Astrocyte of the spinal cord (primary cell): Measurements from ENCODE around the gene CLIC6.

Experiments
- DNase-seq: peaks from one replicate; pipeline ENCODE4 v3.0.0; 2011; ENCODE audit warnings: low read depth, low spot score
- H3K4me3 ChIP-seq: 2 replicates; pipeline ENCODE4 v1.5.1; 2011; ENCODE audit warnings: low read depth, mild to moderate bottlenecking, low read length, moderate library complexity
- CTCF ChIP-seq: IDR thresholded peaks from 2 replicates; pipeline ENCODE4 v1.5.1; 2012; ENCODE audit warnings: low read depth, mild to moderate bottlenecking, low read length, inconsistent platforms
- in situ Hi-C: cut with HindIII; loops from 2 replicates; pipeline ENCODE4 v1.10.0; 2017; ENCODE audit warnings: low sequenced_read_pairs

CLIC6 gene

GRCh38 chr21:34726627-34727337, 58.0 kb downstream of the CLIC6 start:
- no peak overlapping the region for H3K4me3 ChIP-seq
- DNase-seq, result no peak
- in situ Hi-C loops, result no loop called here
- no peak for TF ChIP-seq CTCF

DNA sequence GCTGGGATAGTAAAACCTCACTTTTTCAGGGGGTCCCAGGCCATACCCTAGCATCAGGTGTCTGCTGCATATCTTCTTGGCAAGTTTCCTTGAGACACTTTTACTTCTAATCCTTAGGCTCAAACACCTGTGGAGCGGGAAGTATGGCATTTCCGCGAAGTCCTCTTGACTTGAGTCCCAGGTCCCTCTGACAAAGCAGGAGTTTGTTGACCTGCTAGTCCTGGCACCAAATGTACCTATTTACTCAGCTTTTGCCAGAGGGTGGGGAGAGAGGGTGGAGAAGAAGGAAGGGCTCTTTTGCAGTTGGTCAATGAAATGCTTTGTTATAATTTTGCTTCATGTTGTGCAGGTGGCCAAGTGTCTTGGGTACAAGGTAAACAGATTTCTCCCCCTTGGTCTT, 59.7 kb downstream of the CLIC6 start:
- in situ Hi-C loops, result no loop called here
- H3K4me3 ChIP-seq, result no peak overlapping the region
- no peak for DNase-seq
- no peak for TF ChIP-seq CTCF

GRCh38 chr21:34730194-34730593, 61.4 kb downstream of the CLIC6 start:
- TF ChIP-seq CTCF, result no peak
- in situ Hi-C loops, result no loop called here
- no peak for DNase-seq
- H3K4me3 ChIP-seq, result no peak overlapping the region

GRCh38 chr21:34730756-34731445, 62.1 kb downstream of the CLIC6 start:
- in situ Hi-C loops, result no loop called here
- DNase-seq, result no peak

GRCh38 chr21:34732388-34732821, 63.6 kb downstream of the CLIC6 start:
- in situ Hi-C loops, result no loop called here
- DNase-seq, result no peak
- no peak overlapping the region for H3K4me3 ChIP-seq
- no peak for TF ChIP-seq CTCF

More at GRCh38 chr21:34730756-34731445, 62.1 kb downstream of the CLIC6 start:
- H3K4me3 ChIP-seq, result no peak overlapping the region
- TF ChIP-seq CTCF, result no peak

GRCh38 chr21:34733852-34734251, 65.1 kb downstream of the CLIC6 start:
- no peak for DNase-seq
- no peak overlapping the region for H3K4me3 ChIP-seq

More at GRCh38 chr21:34733852-34734251, 65.1 kb downstream of the CLIC6 start:
- TF ChIP-seq CTCF, result no peak
- in situ Hi-C loops, result no loop called here
